K562 (cell line): ENCODE measurements around the gene MPIG6B. TPM values are rescaled to one million over a fixed set of nuclear protein-coding genes. Genes with fewer than 3 reads are reported as not detected.
A peak's percentile ranks its signal among the peaks of the same experiment; 100 is the strongest.

Experiments used
- CTBP1 ChIP-seq: fragments of 450-650 bp; IDR thresholded peaks from 2 replicates; pipeline ENCODE4 v1.6.1; 2016; ENCODE audit warnings: borderline replicate concordance
- KLF13 ChIP-seq: fragments of 450-650 bp; IDR thresholded peaks from 2 replicates; pipeline ENCODE4 v1.6.1; 2016; ENCODE audit warnings: missing genetic modification characterization, low read depth, mild to moderate bottlenecking, missing compliant biosample characterization, moderate library complexity, borderline replicate concordance
- ZBTB40 ChIP-seq, 2 experiments: fragments of 450-650 bp in 1 of 2; sonication (generic) in 1 of 2; formaldehyde crosslinking in 1 of 2; IDR thresholded peaks; 2 replicates each; pipeline versions ENCODE4 v1.7.1 to v1.9.0; 2016 to 2022; ENCODE audit warnings: inconsistent platforms in 1 of 2, mild to moderate bottlenecking in 1 of 2, missing genetic modification reagents in 1 of 2
- ZBTB5 ChIP-seq: fragments of 450-650 bp; IDR thresholded peaks from 2 replicates; pipeline ENCODE4 v1.6.1; 2017; ENCODE audit warnings: antibody characterized with exemption
- ZKSCAN8 ChIP-seq: fragments of 200-800 bp; sonication (Bioruptor generic); IDR thresholded peaks from 2 replicates; pipeline ENCODE4 v1.6.1; 2016; ENCODE audit warnings: missing genetic modification characterization, missing compliant biosample characterization
- polyA plus RNA-seq, 8 experiments: library from polyadenylated mRNA; depleted of rRNA in 4 of 8; stranded (reverse) in 5 of 8; unstranded in 3 of 8; fragments of >200 nt; fragmentation: Nextera tagmentation in 2 of 8; fragmentation: Illumina TruSeq in 1 of 8; extraction: Ambion mirVana in 2 of 8; extraction: Trizol in 1 of 8; gene quantifications; 2 replicates each; pipeline versions ENCODE4 v1.2.1 to v1.2.3, GENCODE V29; 2011 to 2014; ENCODE audit warnings: inconsistent platforms in 1 of 8, missing spikeins in 1 of 8
- total RNA-seq, 7 experiments: library from RNA; depleted of rRNA in 6 of 7; stranded (reverse); fragments of >200 nt in 6 of 7; fragmentation: Illumina TruSeq in 2 of 7; extraction: Trizol in 2 of 7; gene quantifications; 2 replicates each; pipeline versions ENCODE4 v1.2.1 to v1.2.3, GENCODE V29; 2011 to 2021; ENCODE audit warnings: low replicate concordance in 1 of 7
- TF ChIP-seq, protein P1 (sequence below): sonication (generic); formaldehyde crosslinking; IDR thresholded peaks from 2 replicates; pipeline ENCODE4 v1.8.0; 2022; ENCODE audit warnings: mild to moderate bottlenecking, missing genetic modification reagents
- TF ChIP-seq, protein P2 (sequence below): fragments of 250-450 bp; sonication (Bioruptor Pico); IDR thresholded peaks from 2 replicates; pipeline ENCODE4 v1.8.0; 2021; ENCODE audit warnings: moderate library complexity, mild to moderate bottlenecking, inconsistent platforms

The MPIG6B gene
- total and polyA plus RNA-seq, 9 of the 15 experiments (the other 6 are each of a cell fraction or from before 2014, with no cell fraction given): 0.11 to 1.2 (median 0.28) TPM; not detected in 1

GRCh38 chr6:31710523-31711219 lies 12.5 kb upstream of the MPIG6B start (continued):
- TF ChIP-seq ZBTB40 (IDR thresholded peaks at IDR 0.05) (no peak), ZBTB40 (CRISPR knock-in tag; IDR thresholded peaks at IDR 0.05) (no peak), ZBTB5 (no peak), KLF13 (tag) (0 out of 2 replicates have a peak, but pooled peaks have one; percentile 13), CTBP1 (no peak), ZKSCAN8 (CRISPR knock-in tag) (no peak)
- TF ChIP-seq, protein P1, sequence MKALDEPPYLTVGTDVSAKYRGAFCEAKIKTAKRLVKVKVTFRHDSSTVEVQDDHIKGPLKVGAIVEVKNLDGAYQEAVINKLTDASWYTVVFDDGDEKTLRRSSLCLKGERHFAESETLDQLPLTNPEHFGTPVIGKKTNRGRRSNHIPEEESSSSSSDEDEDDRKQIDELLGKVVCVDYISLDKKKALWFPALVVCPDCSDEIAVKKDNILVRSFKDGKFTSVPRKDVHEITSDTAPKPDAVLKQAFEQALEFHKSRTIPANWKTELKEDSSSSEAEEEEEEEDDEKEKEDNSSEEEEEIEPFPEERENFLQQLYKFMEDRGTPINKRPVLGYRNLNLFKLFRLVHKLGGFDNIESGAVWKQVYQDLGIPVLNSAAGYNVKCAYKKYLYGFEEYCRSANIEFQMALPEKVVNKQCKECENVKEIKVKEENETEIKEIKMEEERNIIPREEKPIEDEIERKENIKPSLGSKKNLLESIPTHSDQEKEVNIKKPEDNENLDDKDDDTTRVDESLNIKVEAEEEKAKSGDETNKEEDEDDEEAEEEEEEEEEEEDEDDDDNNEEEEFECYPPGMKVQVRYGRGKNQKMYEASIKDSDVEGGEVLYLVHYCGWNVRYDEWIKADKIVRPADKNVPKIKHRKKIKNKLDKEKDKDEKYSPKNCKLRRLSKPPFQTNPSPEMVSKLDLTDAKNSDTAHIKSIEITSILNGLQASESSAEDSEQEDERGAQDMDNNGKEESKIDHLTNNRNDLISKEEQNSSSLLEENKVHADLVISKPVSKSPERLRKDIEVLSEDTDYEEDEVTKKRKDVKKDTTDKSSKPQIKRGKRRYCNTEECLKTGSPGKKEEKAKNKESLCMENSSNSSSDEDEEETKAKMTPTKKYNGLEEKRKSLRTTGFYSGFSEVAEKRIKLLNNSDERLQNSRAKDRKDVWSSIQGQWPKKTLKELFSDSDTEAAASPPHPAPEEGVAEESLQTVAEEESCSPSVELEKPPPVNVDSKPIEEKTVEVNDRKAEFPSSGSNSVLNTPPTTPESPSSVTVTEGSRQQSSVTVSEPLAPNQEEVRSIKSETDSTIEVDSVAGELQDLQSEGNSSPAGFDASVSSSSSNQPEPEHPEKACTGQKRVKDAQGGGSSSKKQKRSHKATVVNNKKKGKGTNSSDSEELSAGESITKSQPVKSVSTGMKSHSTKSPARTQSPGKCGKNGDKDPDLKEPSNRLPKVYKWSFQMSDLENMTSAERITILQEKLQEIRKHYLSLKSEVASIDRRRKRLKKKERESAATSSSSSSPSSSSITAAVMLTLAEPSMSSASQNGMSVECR: peak; percentile 34; the same call in 1 of the 2 replicates
- TF ChIP-seq, protein P2, sequence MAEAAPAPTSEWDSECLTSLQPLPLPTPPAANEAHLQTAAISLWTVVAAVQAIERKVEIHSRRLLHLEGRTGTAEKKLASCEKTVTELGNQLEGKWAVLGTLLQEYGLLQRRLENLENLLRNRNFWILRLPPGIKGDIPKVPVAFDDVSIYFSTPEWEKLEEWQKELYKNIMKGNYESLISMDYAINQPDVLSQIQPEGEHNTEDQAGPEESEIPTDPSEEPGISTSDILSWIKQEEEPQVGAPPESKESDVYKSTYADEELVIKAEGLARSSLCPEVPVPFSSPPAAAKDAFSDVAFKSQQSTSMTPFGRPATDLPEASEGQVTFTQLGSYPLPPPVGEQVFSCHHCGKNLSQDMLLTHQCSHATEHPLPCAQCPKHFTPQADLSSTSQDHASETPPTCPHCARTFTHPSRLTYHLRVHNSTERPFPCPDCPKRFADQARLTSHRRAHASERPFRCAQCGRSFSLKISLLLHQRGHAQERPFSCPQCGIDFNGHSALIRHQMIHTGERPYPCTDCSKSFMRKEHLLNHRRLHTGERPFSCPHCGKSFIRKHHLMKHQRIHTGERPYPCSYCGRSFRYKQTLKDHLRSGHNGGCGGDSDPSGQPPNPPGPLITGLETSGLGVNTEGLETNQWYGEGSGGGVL (CRISPR knock-in tag): no peak
